Measurements from ENCODE around the gene PIGU.

PIGU gene

DNA sequence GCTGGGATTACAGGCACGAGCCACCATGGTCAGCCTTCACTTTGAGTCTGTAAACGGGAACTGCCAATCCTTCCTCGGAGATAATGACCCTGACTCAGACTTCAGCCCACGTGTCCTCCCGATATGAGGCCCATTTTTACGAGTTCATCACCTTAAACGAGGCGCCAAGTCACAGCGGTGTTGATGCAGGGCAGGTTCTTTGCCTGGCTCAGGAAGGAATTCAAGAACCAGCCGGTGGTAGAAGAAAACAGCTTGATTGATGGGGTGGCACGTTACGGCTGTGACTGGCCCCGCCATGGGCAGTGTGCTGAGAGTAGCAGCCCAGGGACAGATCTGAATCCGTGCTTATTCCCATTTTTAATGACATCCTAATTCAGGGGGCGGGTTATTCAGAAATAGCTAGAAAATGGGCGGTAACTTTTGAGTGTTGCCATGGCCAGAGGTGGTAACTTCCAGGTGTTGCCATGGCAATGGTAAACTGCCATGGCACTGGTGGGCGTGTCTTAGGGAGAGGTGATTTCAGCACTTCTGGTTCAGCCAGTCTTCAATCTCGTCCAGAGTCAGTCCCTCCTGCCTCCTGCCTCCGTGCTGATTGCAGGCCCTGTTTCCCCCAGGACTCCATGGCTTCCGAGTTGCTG lies 127.5 kb downstream of the PIGU start:
- peak overlapping the region; percentile 5 for H3K27ac Mint-ChIP-seq

GRCh38 chr20:34547844-34548613 lies 128.9 kb downstream of the PIGU start:
- no peaks in the 10 kb centered on the region for H3K36me3 Mint-ChIP-seq (ENCODE audit: low read depth)
- H3K27ac Mint-ChIP-seq, result no peak overlapping the region
- DNase-seq, result no peak
- H3K9me3 Mint-ChIP-seq, result no peaks in the 10 kb centered on the region
- no peak for TF ChIP-seq CTCF (IDR thresholded peaks at IDR 0.05)
- H3K4me1 Mint-ChIP-seq, result peaks cover 37% of the 10 kb centered on the region
- H3K4me3 Mint-ChIP-seq, result no peak overlapping the region
- peaks cover 11% of the 10 kb centered on the region for H3K27me3 Mint-ChIP-seq (ENCODE audit: low read depth, poor library complexity)

More for the DNA sequence above, 127.5 kb downstream of the PIGU start:
- Mint-ChIP-seq H3K9me3 (no peaks in the 10 kb centered on the region), H3K36me3 (ENCODE audit: low read depth) (no peaks in the 10 kb centered on the region), H3K27me3 (ENCODE audit: low read depth, poor library complexity) (peaks cover 6% of the 10 kb centered on the region), H3K4me1 (peaks cover 24% of the 10 kb centered on the region), H3K4me3 (no peak overlapping the region)
- DNase-seq, result peak; percentile 27
- TF ChIP-seq CTCF (IDR thresholded peaks at IDR 0.05), result no peak

DNA sequence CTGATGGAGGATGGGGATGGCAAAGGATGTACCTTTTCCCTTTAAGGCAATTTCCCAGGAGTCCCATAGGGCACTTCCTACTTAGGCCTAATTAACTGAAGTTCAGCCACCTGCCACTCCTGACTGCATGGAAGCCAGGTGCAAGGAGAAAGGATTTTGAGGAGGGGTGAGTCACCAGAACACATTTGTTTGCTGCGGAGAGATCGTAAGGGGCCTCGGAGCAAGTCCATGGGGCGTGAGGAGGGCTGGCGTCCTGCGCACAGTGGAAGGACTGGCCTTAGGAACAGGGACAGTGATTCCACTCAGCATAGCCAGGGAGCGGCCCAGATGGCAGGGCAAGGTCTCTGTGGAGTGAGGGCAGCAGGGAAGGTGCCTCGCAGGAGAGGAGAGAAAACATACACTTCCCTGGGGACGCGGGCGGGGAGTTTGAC lies 130.1 kb downstream of the PIGU start:
- no peak for TF ChIP-seq CTCF (IDR thresholded peaks at IDR 0.05)
- no peak overlapping the region for H3K4me3 Mint-ChIP-seq
- no peaks in the 10 kb centered on the region for H3K36me3 Mint-ChIP-seq (ENCODE audit: low read depth)
- H3K4me1 Mint-ChIP-seq, result peaks cover 37% of the 10 kb centered on the region
- H3K9me3 Mint-ChIP-seq, result no peaks in the 10 kb centered on the region
- peaks cover 6% of the 10 kb centered on the region for H3K27me3 Mint-ChIP-seq (ENCODE audit: low read depth, poor library complexity)
- no peak for DNase-seq
- H3K27ac Mint-ChIP-seq, result no peak overlapping the region

GRCh38 chr20:34544109-34544796 lies 132.6 kb downstream of the PIGU start:
- H3K36me3 Mint-ChIP-seq (ENCODE audit: low read depth), result peaks cover 16% of the 10 kb centered on the region
- DNase-seq, result no peak

DNA sequence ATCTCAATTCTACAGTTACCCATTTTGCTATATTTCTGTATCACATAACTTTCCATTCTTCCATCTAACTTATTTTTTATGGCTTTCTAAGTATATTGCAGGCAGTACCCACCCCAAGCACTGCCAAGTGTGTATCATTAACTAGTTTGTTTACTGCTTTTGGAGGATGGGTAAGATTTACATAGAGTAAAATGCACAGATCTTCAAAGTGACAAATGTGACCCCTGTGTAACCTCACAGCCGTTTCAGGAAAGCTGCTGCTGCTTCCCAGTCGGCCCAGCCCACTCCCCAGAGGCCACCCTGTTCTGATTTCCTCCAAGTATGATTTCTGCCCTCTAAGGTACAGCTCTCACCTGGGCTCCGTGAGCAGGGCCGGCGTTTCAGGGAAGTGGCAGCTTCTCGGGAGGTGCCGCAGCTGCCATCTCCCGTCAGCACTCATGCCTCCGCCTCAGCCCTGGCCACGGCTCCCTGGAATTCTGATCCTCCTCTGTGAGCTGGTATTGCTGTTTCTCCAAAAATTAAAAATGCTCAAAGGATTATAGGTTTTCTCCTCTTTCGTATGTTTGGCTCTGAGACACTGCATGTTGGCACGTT lies 133.3 kb downstream of the PIGU start:
- H3K27me3 Mint-ChIP-seq (ENCODE audit: low read depth, poor library complexity), result peaks cover 6% of the 10 kb centered on the region
- no peak overlapping the region for H3K4me3 Mint-ChIP-seq
- H3K27ac Mint-ChIP-seq, result no peak overlapping the region
- no peak for DNase-seq
- H3K36me3 Mint-ChIP-seq (ENCODE audit: low read depth), result peaks cover 23% of the 10 kb centered on the region
- no peak for TF ChIP-seq CTCF (IDR thresholded peaks at IDR 0.05)
- no peaks in the 10 kb centered on the region for H3K9me3 Mint-ChIP-seq
- H3K4me1 Mint-ChIP-seq, result peaks cover 24% of the 10 kb centered on the region

More at GRCh38 chr20:34544109-34544796, 132.6 kb downstream of the PIGU start:
- peaks cover 6% of the 10 kb centered on the region for H3K27me3 Mint-ChIP-seq (ENCODE audit: low read depth, poor library complexity)
- H3K9me3 Mint-ChIP-seq, result no peaks in the 10 kb centered on the region
- H3K27ac Mint-ChIP-seq, result no peak overlapping the region
- peak overlapping the region; percentile 48 for H3K4me3 Mint-ChIP-seq
- no peak for TF ChIP-seq CTCF (IDR thresholded peaks at IDR 0.05)
- peaks cover 27% of the 10 kb centered on the region for H3K4me1 Mint-ChIP-seq
